A549 (cell line): Measurements from ENCODE around the gene SEC61B.

Experiments
- CHD2 ChIP-seq: fragments of 150-350 bp; IDR thresholded peaks from 2 replicates; pipeline ENCODE4 v1.6.1; 2014; ENCODE audit warnings: low read length; ENCODE audit not compliant: partially characterized antibody
- CTCF ChIP-seq: fragments of >200 bp; sonication (Bioruptor Twin); formaldehyde crosslinking; IDR thresholded peaks from 3 replicates; pipeline ENCODE4 v1.5.1; 2016
- NPAS2 ChIP-seq: fragments of 250-450 bp; sonication (Bioruptor Pico); IDR thresholded peaks from 2 replicates; pipeline ENCODE4 v1.8.0; 2022; ENCODE audit warnings: mild to moderate bottlenecking, moderate library complexity, borderline replicate concordance
- RAD21 ChIP-seq, 2 experiments: fragments of >200 bp in 1 of 2; sonication (Bioruptor Twin) in 1 of 2; formaldehyde crosslinking in 1 of 2; IDR thresholded peaks in 1 of 2; conservative IDR thresholded peaks in 1 of 2; 2 replicates in 1 of 2; 3 replicates in 1 of 2; pipeline ENCODE4 v1.6.1; 2012 to 2018; ENCODE audit warnings: inconsistent platforms in 1 of 2
- REST ChIP-seq: fragments of 200-600 bp; sonication (generic); IDR thresholded peaks from 2 replicates; pipeline ENCODE4 v1.6.1; 2016; ENCODE audit warnings: antibody characterized with exemption, mild to moderate bottlenecking, moderate library complexity

- TF ChIP-seq CTCF (no peak), CHD2 (no peak), RAD21 (conservative IDR thresholded peaks at IDR 0.05 in 1 of 2, IDR thresholded peaks at IDR 0.05 in 1 of 2) (no peak), REST (no peak), NPAS2 (CRISPR knock-in tag) (no peak)
Observed at GRCh38 chr9:99253772-99254431, 31.8 kb downstream of the SEC61B start.
